PC-9 (cell line): Measurements from ENCODE around the gene BMERB1. TPM values are rescaled to one million over a fixed set of nuclear protein-coding genes. Genes with fewer than 3 reads are reported as not detected.

Experiments
- BruUV-seq: library from RNA; stranded (reverse); fragments of 400-500 nt; replicated peaks from 2 replicates; lab custom pipeline; 2021; lab: Mats Ljungman, UMichigan
- CTCF ChIA-PET: fragments of 300-600 bp; sonication (Branson Sonifier 250); formaldehyde crosslinking; loops from one replicate; lab custom pipeline; 2022; ENCODE audit warnings: antibody characterized with exemption; lab: Charles Lee
- POLR2A ChIA-PET: fragments of 300-600 bp; sonication (Branson Sonifier 250); formaldehyde crosslinking; loops from one replicate; lab custom pipeline; 2022; ENCODE audit warnings: antibody characterized with exemption; ENCODE audit not compliant: unreplicated experiment; lab: Charles Lee
- DNase-seq, 2 experiments: peaks; one replicate each; pipeline versions ENCODE4 v3.0.0 to v3.0.0-alpha.2; 2015 to 2022; ENCODE audit warnings: mixed read lengths in 1 of 2
- H2AFZ ChIP-seq: fragments of 200-600 bp; sonication (generic); 2 replicates; pipeline ENCODE4 v1.8.1; 2017; ENCODE audit warnings: antibody characterized with exemption
- H3F3A ChIP-seq: fragments of 200-600 bp; sonication (generic); 2 replicates; pipeline ENCODE4 v1.8.1; 2017; ENCODE audit warnings: antibody characterized with exemption, mild to moderate bottlenecking, low read depth; ENCODE audit not compliant: insufficient read depth
- H3K27ac ChIP-seq: fragments of 200-600 bp; sonication (generic); 2 replicates; pipeline ENCODE4 v1.6.1; 2016; ENCODE audit warnings: mixed run types
- H3K27me3 ChIP-seq: fragments of 200-600 bp; sonication (generic); 2 replicates; pipeline ENCODE4 v1.6.1; 2016; ENCODE audit warnings: low read depth, mixed run types; ENCODE audit not compliant: insufficient read depth
- H3K36me3 ChIP-seq: fragments of 200-600 bp; sonication (generic); 2 replicates; pipeline ENCODE4 v1.6.1; 2016; ENCODE audit warnings: low read depth, mixed run types
- H3K4me1 ChIP-seq: fragments of 200-600 bp; sonication (generic); replicated peaks from 2 replicates; pipeline ENCODE4 v1.6.1; 2016; ENCODE audit warnings: mixed run types; ENCODE audit not compliant: insufficient read depth
- H3K4me2 ChIP-seq: fragments of 200-600 bp; sonication (generic); 2 replicates; pipeline ENCODE4 v1.6.1; 2017; ENCODE audit warnings: mixed run types
- H3K4me3 ChIP-seq: fragments of 200-600 bp; sonication (generic); 2 replicates; pipeline ENCODE4 v1.6.1; 2016; ENCODE audit warnings: mixed run types
- H3K79me2 ChIP-seq: fragments of 200-600 bp; sonication (generic); 2 replicates; pipeline ENCODE4 v1.6.1; 2017; ENCODE audit warnings: low read depth, mixed run types
- H3K9me2 ChIP-seq: fragments of 200-600 bp; sonication (generic); 2 replicates; pipeline ENCODE4 v1.8.1; 2017; ENCODE audit warnings: mild to moderate bottlenecking; ENCODE audit not compliant: insufficient read depth
- H3K9me3 ChIP-seq: fragments of 200-600 bp; sonication (generic); 2 replicates; pipeline ENCODE4 v1.8.1; 2016; ENCODE audit warnings: low read depth; ENCODE audit not compliant: insufficient read depth
- H4K20me1 ChIP-seq: fragments of 200-600 bp; sonication (generic); 2 replicates; pipeline ENCODE4 v1.8.1; 2017; ENCODE audit not compliant: insufficient read depth
- EZH2 ChIP-seq: fragments of 200-600 bp; sonication (generic); IDR thresholded peaks from 2 replicates; pipeline ENCODE4 v1.8.0; 2017; ENCODE audit warnings: antibody characterized with exemption, low read depth
- intact Hi-C: fragments of 100-400 bp; cut with micrococcal nuclease; formaldehyde crosslinking; loops from one replicate; pipeline ENCODE4 v1.10.0; 2022; ENCODE audit not compliant: unreplicated experiment
- total RNA-seq: library from RNA; stranded (reverse); gene quantifications from 2 replicates; pipeline ENCODE4 v1.2.3, GENCODE V29; 2021
- TF ChIP-seq, protein P1 (sequence below): fragments of 200-600 bp; sonication (generic); conservative IDR thresholded peaks from 2 replicates; pipeline ENCODE4 v1.6.1; 2017; ENCODE audit warnings: mixed run types, antibody characterized with exemption, mild to moderate bottlenecking, moderate library complexity

Gene BMERB1
- total RNA-seq, 1 experiment from 2014 or later = 4.3 TPM

- H3K79me2 ChIP-seq = no peaks in the 10 kb centered on the region
- H3K9me2 ChIP-seq = no peaks in the 10 kb centered on the region
- H3K27ac ChIP-seq = no peak overlapping the region
- intact Hi-C loops = no loop called here
- no TSS peak for BruUV-seq
- no peaks in the 10 kb centered on the region for H3F3A ChIP-seq
- no peaks in the 10 kb centered on the region for H3K4me1 ChIP-seq
- no peak overlapping the region for H3K4me2 ChIP-seq
- H4K20me1 ChIP-seq = no peaks in the 10 kb centered on the region
- no peaks in the 10 kb centered on the region for H3K27me3 ChIP-seq
- TF ChIP-seq, protein P1, sequence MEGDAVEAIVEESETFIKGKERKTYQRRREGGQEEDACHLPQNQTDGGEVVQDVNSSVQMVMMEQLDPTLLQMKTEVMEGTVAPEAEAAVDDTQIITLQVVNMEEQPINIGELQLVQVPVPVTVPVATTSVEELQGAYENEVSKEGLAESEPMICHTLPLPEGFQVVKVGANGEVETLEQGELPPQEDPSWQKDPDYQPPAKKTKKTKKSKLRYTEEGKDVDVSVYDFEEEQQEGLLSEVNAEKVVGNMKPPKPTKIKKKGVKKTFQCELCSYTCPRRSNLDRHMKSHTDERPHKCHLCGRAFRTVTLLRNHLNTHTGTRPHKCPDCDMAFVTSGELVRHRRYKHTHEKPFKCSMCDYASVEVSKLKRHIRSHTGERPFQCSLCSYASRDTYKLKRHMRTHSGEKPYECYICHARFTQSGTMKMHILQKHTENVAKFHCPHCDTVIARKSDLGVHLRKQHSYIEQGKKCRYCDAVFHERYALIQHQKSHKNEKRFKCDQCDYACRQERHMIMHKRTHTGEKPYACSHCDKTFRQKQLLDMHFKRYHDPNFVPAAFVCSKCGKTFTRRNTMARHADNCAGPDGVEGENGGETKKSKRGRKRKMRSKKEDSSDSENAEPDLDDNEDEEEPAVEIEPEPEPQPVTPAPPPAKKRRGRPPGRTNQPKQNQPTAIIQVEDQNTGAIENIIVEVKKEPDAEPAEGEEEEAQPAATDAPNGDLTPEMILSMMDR = no peak
- TF ChIP-seq EZH2 = no peak
- CTCF ChIA-PET = no interaction called here
- no peaks in the 10 kb centered on the region for H3K36me3 ChIP-seq
- DNase-seq = no peak
- no peaks in the 10 kb centered on the region for H3K9me3 ChIP-seq
- no peak overlapping the region for H2AFZ ChIP-seq
- POLR2A ChIA-PET = no interaction called here
- H3K4me3 ChIP-seq = no peak overlapping the region
Measured at GRCh38 chr16:15530085-15530484, 95.7 kb downstream of the BMERB1 start.

GRCh38 chr16:15532825-15533224, 98.4 kb downstream of the BMERB1 start:
- no TSS peak for BruUV-seq
- H3K79me2 ChIP-seq = no peaks in the 10 kb centered on the region
- no peaks in the 10 kb centered on the region for H3K4me1 ChIP-seq
- no peak for DNase-seq
- H3K36me3 ChIP-seq = no peaks in the 10 kb centered on the region
- H3K9me3 ChIP-seq = no peaks in the 10 kb centered on the region
- ChIA-PET CTCF (no interaction called here), POLR2A (no interaction called here)
- TF ChIP-seq EZH2 = no peak
- no peaks in the 10 kb centered on the region for H3F3A ChIP-seq
- H4K20me1 ChIP-seq = no peaks in the 10 kb centered on the region
- no peaks in the 10 kb centered on the region for H3K27me3 ChIP-seq
- no peaks in the 10 kb centered on the region for H3K9me2 ChIP-seq
- no peak overlapping the region for H2AFZ ChIP-seq
- H3K27ac ChIP-seq = no peak overlapping the region
- intact Hi-C loops = no loop called here
- no peak overlapping the region for H3K4me2 ChIP-seq
- no peak overlapping the region for H3K4me3 ChIP-seq

DNA sequence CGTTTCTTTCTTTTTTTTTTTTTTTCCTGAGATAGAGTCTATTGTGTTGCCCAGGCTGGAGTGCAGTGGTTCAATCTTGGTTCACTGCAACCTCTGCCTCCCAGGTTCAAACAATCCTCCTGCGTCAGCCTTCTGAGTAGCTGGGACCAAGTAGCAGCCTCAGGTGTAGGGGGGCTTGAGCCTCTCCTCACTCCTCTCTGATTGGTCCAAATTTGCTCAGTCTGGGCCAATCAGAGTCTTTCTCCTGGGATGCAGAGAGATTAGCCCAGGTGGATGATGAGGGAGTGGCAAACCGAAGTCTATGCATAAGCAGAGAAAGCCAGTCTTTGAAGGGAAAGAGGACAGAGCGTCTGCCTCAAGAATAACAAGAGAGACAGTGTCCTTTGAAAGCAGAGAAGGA, 99.0 kb downstream of the BMERB1 start:
- intact Hi-C loops = no loop called here
- H3K9me3 ChIP-seq = no peaks in the 10 kb centered on the region
- H3K4me3 ChIP-seq = no peak overlapping the region
- H2AFZ ChIP-seq = no peak overlapping the region
- no peaks in the 10 kb centered on the region for H4K20me1 ChIP-seq
- H3K79me2 ChIP-seq = no peaks in the 10 kb centered on the region
- POLR2A ChIA-PET = no interaction called here
- no peaks in the 10 kb centered on the region for H3K36me3 ChIP-seq
- CTCF ChIA-PET = interaction anchor here (0.6 kb wide), 1 partner anchor 43 kb away, joined by 6 read pairs; no protein-coding TSS in a partner anchor
- no peak overlapping the region for H3K27ac ChIP-seq
- no peak overlapping the region for H3K4me2 ChIP-seq
- H3K4me1 ChIP-seq = no peaks in the 10 kb centered on the region
- no peaks in the 10 kb centered on the region for H3K9me2 ChIP-seq
- H3K27me3 ChIP-seq = no peaks in the 10 kb centered on the region
- no peak for DNase-seq
- BruUV-seq = no TSS peak
- TF ChIP-seq EZH2 = no peak
- TF ChIP-seq, protein P1 = no peak
- no peaks in the 10 kb centered on the region for H3F3A ChIP-seq

DNA sequence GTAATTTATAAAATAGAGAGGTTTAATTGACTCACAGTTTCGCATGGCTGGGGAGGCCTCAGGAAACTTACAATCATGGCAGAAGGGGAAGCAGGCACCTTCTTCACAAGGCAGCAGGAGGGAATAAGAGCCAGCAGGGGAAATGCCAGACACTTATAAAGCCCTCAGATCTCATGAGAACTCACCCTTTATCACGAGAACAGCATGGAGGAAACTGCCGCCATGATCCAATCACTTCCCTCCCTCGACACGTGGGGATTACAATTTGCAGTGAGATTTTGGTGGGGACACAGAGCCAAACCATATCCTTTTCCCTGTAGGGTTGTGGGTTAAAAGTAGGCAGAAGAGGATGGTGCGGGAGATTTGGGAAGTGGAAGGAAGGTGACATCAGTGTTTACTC, 101.4 kb downstream of the BMERB1 start:
- H4K20me1 ChIP-seq = no peaks in the 10 kb centered on the region
- H3K9me3 ChIP-seq = no peaks in the 10 kb centered on the region
- no peak overlapping the region for H3K4me2 ChIP-seq
- H3K4me1 ChIP-seq = no peaks in the 10 kb centered on the region
- no peaks in the 10 kb centered on the region for H3F3A ChIP-seq
- no TSS peak for BruUV-seq
- no peak overlapping the region for H3K27ac ChIP-seq
- intact Hi-C loops = no loop called here
- TF ChIP-seq, protein P1 = no peak
- no peak for TF ChIP-seq EZH2
- H3K36me3 ChIP-seq = no peaks in the 10 kb centered on the region
- no peak overlapping the region for H2AFZ ChIP-seq
- POLR2A ChIA-PET = no interaction called here
- CTCF ChIA-PET = no interaction called here
- no peaks in the 10 kb centered on the region for H3K27me3 ChIP-seq
- DNase-seq = no peak
- H3K4me3 ChIP-seq = no peak overlapping the region
- no peaks in the 10 kb centered on the region for H3K9me2 ChIP-seq
- H3K79me2 ChIP-seq = no peaks in the 10 kb centered on the region
